ENCODE data around the gene SYVN1.
"Not testable (repeated sequence)": the region's sequence is repeated elsewhere in the genome, so short reads cannot be mapped to it uniquely, and the experiment has no call there.

The SYVN1 gene

DNA sequence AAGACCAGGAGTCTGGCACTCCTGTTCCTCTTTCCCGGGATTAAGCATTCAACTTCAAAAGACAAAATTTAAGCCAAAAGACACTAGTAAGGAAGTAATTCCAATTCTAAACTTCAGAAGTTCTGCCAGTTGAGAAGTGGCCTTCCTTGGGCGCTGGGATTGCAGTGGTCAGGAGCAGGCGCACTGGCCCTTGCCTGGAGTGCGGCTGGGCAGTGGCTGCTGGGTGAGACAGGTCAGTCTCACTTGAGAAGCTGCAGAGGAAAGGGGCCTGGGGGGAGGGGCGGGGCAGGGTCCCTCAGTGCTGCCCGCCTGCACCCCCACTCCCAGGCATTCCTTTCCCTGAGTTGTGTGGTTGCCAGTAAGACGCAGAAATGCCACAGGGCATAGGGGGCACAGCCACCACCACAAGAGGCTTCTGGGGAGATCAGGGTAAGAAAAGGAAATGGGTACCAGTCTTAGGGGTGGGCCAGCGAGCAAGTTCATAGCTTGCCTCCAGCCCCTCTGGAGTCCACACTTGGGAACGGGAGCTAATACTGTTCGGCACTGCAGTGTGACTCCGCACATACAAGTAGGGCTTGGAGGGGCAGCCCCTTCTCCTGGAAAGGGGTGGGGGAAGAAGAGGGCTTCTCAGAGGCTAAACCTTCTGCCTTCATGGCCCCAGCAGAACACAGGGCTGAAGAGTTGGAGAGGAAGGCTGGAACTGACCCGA lies 6.7 kb downstream of the SYVN1 start:
- no peak for DNase-seq (ENCODE audit: low spot score)

DNA sequence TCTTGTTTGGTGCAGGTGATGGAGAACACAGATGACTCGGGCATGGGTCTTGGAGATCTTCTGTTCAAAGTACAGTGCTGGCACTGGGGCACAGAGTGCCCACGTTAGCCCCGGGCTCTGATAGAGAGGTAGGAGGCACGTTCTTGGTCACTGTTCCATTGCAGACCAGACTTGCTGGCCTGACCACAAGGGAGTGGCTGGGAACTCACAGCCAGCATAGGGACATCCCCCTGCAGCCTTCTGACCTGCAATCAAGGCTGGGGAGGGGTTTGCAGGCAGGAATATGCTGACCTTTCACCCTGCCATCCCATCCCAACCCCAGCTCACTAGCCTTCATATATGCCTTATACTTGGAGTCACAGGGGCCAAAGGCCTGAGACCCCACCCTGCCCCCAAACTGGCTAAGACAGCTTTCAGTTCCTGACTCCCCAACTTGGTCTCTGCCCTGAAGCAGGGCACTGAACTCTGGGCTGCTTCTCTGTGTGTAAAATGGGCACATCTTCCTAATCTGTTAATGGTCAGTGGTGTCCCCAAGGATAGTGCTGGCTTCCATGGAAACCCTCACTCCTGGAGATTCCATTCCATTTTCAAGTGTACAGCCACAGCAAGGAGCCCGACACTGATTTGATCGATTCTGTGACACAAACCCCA lies 7.6 kb downstream of the SYVN1 start:
- DNase-seq (ENCODE audit: low spot score) = no peak

DNA sequence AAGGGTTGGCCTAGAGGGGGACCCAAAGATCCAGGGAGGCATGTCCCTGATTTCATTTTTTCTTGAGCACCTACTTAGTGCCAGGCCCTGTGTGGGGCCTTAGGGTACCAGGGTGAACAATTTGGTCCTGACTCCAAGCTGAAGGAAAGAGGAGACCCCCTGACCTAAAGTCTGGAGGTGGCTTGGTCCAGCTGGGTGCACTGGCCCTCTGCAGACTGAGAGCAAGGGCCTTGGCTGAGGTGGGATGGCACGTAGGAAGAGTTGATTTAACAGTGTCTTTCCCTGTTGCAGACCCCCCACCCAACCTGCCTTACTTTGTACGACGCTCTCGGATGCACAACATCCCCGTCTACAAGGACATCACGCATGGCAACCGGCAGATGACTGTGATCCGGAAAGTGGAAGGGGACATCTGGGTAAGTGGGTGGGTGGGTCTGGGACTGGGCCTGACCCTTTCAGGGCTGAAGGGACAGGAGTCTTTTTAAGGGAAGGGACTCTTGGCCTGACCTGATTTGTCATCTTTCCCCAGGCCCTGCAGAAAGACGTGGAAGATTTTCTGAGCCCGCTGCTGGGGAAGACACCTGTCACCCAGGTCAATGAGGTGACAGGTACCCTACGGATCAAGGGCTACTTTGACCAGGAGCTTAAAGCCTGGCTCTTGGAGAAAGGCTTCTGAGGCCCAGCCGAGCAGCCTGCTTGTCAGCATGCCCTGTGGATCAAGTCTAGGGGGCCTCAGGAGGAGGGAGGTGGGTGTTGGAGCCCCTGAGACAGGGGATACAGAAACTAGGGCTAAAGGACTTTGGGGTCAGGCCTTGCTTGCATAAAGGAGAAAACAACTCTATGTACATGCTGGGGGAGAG lies 8.9 kb downstream of the SYVN1 start:
- no peak for DNase-seq (ENCODE audit: low spot score)

DNA sequence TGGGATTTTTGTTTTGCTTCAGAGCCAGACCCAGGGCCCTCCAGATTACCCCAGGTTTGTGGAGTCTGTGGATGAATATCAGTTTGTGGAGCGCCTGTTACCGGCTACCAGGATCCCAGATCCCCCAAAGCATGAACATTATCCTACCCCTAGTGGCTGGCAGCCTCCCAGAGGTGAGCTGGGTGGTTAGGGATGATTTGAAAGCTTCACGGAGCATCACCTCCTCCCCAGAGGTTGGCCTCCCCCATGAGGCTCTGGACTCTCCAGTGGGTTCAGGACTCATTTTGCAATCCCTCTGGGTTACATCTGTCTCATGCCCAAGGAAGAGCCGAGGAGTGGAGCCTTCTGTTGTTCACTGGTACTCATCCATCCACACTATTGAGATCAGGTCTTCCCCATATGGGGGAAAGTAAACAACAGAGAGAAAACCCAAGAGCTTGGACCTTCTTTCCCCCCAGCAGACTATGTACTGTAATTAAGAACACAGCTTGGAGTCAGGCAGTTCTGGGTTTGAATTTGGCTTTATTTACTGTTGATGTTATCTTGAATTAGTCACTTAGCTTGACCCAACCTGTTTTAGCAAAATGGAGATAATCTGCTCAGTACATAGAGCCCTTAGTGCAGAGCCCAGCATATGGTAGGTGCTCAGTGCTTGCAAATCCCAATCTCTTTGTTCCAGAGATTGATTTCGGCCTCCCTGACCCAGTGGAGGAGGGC lies 9.7 kb downstream of the SYVN1 start:
- no peak for DNase-seq (ENCODE audit: low spot score)

DNA sequence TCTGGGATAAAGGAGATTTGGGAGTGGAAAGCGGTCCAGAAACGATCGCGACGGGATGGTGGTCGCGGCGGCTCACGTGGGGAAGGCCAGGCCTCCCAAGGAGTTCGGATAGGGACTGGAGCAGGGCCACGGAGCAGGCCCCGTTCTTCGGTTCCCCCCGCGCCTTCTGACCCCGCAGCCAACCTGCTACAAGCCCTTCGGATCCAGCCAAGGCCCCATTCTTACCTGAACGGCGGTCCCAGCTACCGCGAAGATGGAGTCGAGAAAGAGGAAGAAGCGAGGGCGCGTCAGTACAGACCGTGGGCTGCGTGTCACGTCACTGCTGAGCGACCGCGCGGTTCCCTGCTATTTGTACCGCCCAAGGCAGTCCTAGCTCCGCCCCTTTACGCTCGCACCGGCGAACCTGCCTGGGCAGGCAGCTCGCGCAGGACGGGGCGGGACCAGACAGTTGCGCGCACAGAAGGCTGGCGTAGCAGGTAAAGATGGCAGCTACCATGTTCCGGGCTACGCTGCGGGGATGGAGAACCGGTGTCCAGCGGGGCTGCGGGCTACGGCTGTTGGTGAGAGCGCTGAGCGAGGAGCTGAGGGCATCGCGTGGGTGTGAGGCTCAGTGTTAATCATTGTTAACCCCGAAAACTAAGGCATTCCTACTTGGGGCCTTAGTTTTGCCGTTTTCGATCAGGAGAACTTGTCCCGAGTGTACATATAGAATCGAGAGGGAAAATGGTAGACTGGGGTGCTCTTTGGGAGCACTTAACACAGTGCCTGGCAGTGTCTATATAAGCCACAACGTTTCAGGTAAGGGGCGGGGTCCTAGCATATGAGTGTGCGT lies 12.2 kb downstream of the SYVN1 start, which contains the start of the genes FAU and MRPL49:
TSS of gene FAU (minus strand) at position 270 of the 832 bp plus-strand sequence. CDS start 321 bp downstream, outside the sequence.
TSS of gene MRPL49 (plus strand) at position 457 of the 832 bp plus-strand sequence. CDS start at position 483, 26 bp downstream.
- peak; percentile 98 for DNase-seq (ENCODE audit: low spot score)

DNA sequence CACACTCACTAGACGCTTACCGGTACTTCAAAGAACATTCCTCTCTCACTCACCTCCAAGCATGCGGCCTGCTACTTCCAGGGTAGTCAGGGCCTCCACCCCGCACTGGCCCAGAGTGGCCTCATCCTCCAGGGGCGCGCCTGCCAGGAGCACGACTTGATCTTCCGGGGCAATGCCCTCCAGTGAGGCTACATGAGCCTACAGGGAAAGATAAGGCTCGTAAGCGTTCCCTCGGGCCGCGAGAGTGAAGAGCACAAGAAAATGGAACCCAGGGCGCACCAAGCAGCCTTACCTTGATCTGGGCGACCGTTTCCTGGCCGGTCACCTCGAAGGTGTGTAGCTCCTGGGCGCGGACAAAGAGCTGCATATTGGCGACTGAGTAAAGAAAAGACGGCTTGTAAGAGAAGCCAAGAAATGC lies 12.9 kb downstream of the SYVN1 start:
- DNase-seq (ENCODE audit: low spot score) = no peak

DNA sequence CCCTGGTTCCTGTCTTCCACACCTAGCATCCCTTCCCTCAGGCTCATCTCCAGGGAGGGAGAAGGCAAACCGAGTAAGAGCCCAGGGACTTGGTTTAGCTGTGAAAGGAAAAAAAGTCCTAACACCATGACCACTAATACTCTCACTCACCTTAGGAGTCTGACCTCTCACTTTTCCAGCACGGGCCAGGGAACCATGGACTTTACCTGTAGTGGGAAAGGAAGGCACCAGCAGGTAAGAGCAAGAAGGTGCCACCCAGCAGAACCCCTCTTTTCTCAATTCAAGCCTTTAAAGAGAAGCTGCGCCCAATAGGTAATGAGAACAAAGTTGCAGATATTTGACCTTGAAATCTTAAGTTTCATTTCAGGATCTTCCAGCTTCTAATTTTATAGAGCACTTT lies 13.5 kb downstream of the SYVN1 start:
- no peak for DNase-seq (ENCODE audit: low spot score)

DNA sequence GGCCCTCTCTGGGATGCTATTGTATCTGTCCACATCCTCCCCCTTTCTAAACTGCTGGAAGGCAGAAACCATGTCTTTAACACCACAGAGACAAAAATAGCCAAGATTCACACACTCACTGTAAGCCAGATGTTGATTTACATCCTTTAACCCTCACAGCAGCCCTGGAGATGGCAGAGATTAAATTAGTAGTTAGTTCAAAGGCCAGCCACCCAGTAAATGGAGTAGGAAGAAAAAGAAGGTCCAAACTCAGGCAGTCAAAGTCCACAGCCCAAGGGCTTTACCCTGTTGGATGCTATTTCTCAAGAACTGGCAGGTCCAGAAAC lies 14.7 kb downstream of the SYVN1 start:
- DNase-seq (ENCODE audit: low spot score) = no peak

DNA sequence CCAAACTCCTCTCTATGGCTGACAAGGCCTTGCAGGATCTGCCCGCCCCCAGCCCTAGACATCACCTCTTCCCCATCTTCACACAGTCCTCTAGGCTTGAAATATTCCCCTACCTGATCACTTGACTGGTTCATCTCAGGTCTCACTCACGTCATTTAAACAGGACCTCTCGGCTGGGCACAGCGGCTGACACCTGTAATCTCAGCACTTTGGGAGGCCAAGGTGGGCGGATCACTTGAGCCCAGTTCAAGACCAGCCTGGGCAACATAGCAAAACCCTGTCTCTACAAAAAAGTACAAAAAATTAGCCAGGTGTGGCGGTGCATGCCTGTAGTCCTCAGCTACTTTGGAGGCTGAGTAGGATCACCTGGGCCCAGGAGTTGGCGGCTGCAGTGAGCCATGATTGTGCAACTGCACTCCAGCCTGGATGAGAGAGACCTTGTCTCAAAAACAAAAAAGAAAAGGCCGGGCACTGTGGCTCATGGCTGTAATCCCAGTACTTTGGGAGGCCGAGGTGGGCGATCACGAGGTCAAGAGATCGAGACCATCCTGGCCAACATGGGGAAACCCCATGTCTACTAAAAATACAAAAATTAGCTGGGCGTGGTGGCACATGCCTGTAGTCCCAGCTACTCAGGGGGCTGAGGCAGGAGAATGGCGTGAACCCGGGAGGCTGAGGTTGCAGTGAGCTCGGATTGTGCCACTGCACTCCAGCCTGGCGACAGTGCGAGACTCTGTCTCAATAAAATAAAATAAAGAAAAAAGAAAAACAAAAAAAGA lies 15.2 kb downstream of the SYVN1 start:
- not testable (repeated sequence) for DNase-seq (ENCODE audit: low spot score)

DNA sequence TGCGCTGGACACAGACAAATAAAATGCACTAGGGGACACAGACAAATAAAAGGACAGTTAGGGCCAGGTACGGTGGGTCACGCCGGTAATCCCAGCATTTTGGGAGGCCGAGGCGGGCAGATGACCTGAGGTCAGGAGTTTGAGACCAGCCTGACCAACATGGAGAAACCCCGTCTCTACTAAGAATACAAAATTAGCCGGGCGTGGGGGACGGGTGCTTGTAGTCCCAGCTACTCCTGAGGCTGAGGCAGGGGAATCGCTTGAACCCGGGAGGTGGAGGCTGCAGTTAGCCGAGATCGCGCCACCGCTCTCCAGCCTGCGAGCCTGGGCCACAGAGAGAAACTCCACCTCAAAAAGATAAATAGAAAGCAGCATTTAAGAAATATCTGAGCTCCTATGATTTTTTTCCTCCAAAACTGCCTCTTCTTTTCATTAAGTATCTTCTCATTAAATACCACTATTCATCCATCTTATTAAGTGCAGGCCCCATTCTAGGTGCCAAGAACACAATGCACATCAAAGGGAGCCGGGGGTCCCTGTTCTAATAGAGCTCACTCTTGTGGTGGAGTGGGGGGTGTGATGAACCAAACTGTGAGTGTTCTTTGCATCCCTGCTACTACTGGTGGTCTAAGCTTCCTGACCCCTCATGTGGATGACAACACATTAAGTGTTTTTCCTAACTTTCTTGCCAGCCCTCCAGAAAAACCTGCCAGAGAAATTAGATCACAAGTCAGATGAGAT lies 16.1 kb downstream of the SYVN1 start:
- DNase-seq (ENCODE audit: low spot score) = no peak

DNA sequence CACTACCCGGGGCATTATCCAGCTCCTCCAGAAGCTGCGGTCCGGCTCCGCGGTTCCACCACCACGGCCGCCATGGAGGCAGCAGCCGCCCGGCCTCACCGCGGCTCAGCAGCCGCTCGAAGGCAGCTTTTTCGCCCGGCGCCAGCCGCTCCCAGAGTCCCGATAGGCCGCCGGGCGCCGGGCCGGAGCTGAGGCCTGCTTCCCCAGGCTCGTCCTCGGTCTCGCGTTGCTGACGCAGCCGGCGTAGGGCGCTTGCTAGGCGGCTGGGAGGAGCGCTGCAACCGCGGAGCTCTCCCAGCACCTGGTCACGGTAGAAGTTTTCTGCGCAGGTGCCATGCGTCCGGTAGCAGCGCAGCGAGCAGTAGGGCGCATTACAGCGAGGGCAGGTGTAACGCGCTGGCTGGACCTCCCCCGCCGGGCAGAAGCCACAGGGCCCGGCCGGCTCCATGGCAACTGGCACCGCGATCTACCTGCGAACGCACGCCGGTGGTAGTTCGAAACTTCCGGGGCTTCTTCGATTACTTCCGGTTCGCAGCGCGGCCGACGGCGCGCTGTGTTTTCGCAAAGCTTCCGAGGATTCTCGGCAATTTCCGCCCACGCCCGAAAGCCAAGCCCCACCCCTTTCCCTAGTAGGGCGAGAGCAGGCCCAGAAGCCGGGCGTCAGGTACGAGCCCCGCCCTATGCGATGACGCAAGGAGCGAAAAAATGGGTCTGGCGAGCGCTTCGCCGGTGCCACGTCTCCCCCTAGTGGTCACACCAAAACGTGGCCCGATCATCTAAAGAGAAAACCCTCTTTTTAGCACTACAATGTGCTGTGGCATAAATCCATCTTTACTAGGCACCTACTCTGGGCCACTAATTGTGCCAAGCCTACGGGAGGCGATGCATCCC lies 16.9 kb downstream of the SYVN1 start, which contains the start of gene ZNHIT2:
TSS of gene ZNHIT2 (minus strand) at position 496 of the 891 bp plus-strand sequence. CDS start at position 448, 48 bp downstream.
- peak; percentile 99 for DNase-seq (ENCODE audit: low spot score)

DNA sequence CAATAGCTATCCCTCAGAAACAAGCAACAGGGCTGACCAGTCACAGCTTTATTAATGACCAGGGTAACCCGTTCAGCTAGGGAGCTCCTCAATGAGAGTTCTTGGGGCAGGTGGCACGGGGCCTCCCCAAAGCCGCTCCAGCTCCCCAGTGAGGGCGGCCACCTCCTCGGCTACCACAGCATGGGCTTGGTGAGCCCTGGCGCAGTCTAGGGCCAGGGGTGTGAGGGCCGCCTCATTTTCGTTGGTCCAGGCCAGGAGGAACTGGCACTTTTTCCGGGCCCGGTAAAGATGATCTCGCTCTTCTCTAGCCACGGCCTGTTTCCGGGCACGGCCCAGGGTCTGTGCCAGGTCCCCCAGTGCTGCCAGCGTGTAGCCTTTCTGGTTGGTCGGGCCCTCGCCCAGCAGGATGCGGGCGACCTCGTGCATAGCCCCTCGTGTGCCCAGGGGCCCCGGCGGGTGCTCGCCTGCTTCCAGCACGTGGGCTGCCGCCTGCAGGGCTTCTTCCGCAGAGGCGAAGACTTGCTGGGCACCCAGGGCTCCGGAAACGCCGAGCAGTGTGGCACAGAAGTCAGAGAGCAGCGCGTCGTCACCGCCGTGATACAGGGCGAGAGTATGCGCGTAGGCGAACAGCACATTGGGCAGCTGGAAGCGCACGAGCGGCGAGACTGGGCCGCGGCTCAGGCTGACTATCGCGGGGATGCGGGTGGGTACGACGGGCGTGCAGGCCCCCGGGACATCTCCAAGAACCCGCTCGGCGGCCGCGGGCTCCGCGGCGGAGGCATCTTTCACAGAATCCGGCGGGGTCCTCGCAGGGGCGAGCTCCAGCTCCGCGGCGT lies 17.7 kb downstream of the SYVN1 start:
- DNase-seq (ENCODE audit: low spot score) = no peak

DNA sequence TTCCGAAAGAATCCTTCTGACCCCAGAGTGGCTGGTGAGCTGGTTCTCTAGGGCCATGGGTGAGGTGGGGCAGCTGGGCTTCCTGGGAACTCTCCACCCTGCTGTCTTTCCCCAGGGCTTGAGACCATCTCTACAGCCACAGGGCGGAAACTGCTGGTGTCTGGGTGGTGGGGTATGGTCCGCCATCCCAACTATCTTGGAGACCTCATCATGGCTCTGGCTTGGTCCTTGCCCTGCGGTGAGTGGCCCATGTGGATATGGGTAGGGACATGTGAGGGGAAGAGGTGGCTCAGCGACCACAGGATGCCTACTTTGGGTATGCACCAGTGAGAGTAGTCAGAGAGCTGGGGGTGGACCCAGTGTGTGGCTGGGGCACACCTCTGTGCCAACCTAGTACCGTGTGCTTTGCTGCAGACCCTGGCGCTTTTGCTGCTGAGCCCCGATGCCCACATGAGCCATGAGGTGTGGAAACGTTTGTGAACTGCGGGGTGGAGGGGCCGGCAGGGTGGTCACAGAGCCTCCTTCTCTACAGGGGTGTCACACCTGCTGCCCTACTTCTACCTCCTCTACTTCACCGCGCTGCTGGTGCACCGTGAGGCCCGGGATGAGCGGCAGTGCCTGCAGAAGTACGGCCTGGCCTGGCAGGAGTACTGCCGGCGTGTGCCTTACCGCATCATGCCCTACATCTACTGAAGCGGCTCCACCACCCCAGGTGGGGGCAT lies 18.8 kb downstream of the SYVN1 start:
- DNase-seq (ENCODE audit: low spot score) = no peak

DNA sequence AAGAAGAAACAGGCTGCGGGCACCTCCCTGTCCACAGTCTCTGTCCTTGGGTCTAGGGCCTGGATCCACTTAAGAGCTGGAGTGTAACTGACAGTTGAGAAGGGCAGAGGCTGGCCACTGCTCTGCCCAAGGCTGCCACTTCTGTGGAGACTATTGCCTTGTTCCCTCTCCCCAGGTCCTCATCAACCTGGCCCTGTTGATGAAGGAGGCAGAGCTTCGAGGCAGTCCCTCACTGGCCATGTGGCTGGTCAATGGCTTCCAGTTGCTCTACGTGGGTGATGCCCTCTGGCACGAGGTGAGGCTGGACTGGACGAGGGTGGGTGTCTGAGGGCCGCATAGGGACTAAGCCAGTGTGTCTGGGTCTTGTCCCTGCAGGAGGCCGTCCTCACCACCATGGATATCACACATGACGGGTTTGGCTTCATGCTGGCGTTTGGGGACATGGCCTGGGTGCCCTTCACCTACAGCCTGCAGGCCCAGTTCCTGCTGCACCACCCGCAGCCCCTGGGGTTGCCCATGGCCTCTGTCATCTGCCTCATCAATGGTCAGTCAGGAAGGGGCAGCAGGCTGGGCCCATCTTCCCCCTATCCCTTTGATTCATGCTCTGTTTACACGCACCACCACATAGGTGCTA lies 19.7 kb downstream of the SYVN1 start:
- DNase-seq (ENCODE audit: low spot score) = no peak

DNA sequence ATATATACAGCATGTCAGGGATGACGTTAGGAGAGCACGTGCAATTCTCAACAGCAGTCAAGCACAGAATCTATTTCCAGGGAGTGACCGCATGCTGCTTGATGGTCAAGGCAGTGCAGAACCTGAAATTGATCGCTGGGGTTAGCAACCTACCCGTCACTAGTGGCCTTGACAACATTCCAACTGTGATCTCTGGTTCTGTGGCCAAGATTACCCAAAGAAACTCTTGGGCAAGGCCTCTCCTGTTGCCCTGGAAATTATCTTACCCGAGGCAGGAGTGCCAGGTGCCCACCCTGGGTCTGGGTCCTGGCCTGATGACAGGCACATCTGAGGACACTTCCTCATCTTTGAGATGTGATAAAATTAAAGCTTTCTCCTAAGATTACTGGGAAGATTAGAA lies 20.5 kb downstream of the SYVN1 start:
- DNase-seq (ENCODE audit: low spot score) = no peak

DNA sequence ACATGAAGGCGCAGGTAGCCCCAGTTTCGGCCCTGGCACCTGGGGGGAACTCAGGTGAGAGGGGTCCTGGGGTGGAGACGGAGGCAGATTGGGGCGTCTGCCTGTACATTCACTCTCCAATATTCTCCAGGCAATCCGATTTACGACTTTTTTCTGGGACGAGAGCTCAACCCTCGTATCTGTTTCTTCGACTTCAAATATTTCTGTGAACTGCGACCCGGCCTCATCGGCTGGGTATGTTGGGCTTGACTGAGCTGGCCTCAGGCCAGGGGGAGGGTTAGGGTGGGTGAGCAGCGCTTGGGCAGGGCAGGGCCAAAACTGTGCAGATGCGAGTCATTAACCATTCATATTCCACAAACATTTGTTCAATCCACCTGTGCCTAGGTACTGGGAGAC lies 21.0 kb downstream of the SYVN1 start:
- DNase-seq (ENCODE audit: low spot score) = no peak

Measured in cerebellar cortex (tissue), 1 donor.